HFF-Myc (cell line): ENCODE data around the gene LNX1.
A peak's percentile ranks its signal among the peaks of the same experiment; 100 is the strongest.

Experiments used
- DNase-seq: peaks from one replicate; pipeline ENCODE4 v3.0.0-alpha.2; 2011; ENCODE audit warnings: low read depth; ENCODE audit errors: extremely low read depth
- H3K4me3 ChIP-seq: replicated peaks from 2 replicates; pipeline ENCODE4 v1.5.1; 2011; ENCODE audit warnings: low read depth, mild to moderate bottlenecking, control low read depth, low read length
- TF ChIP-seq, protein P1 (sequence below): IDR thresholded peaks from 2 replicates; pipeline ENCODE4 v1.5.1; 2012; ENCODE audit warnings: mild to moderate bottlenecking, low read depth, low read length, control low read depth; ENCODE audit errors: missing control alignments

LNX1 gene

DNA sequence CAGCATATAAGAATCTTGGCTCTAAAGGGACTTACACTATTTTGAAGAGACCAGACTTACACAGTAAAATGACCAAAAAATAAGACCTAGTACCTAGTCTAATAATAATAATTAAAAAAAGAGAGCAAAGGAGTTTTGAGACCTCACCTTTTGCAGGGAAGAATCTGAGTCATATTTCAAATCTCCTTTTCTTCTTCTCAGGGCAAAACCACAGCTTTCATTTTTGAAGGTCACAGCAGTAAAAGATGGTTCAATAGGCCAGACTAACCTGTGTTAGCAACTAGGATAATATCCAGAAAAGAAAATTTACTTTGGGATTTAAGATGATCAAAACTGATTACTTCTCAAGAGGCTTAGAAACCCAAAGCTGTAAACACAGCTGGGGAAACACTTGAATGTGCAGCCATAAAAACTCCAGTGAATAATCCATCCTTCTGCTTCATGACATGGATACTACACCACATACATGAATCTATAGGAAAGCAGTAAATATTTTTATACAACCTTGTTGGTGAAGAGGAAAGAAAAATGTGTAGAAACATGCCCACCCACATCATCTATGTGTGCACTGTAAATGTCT, 25.9 kb upstream of the LNX1 start:
- no peak for DNase-seq

DNA sequence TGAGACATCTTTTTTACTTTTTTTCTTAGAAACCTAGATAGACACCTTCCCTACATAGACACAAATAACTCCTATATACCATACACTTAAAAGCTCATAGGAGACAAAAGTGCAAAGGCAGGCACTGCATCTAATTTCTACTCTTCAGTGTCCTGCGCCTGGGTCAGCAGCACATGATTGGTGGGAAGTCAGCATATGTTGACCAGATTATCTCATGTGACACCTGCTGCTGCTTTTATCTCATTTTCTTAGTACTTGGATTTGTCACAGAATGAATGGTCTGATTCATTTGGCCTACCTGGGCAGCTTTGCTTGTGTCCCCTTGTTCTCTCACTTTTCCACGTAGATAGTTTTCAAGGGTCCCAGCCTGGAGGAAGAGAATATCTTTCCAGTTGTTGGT, 24.9 kb upstream of the LNX1 start:
- no peak for DNase-seq
- H3K4me3 ChIP-seq = no peak overlapping the region
- TF ChIP-seq, protein P1, sequence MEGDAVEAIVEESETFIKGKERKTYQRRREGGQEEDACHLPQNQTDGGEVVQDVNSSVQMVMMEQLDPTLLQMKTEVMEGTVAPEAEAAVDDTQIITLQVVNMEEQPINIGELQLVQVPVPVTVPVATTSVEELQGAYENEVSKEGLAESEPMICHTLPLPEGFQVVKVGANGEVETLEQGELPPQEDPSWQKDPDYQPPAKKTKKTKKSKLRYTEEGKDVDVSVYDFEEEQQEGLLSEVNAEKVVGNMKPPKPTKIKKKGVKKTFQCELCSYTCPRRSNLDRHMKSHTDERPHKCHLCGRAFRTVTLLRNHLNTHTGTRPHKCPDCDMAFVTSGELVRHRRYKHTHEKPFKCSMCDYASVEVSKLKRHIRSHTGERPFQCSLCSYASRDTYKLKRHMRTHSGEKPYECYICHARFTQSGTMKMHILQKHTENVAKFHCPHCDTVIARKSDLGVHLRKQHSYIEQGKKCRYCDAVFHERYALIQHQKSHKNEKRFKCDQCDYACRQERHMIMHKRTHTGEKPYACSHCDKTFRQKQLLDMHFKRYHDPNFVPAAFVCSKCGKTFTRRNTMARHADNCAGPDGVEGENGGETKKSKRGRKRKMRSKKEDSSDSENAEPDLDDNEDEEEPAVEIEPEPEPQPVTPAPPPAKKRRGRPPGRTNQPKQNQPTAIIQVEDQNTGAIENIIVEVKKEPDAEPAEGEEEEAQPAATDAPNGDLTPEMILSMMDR = no peak

More for the DNA sequence above, 25.9 kb upstream of the LNX1 start:
- TF ChIP-seq, protein P1 = no peak
- H3K4me3 ChIP-seq = no peak overlapping the region

DNA sequence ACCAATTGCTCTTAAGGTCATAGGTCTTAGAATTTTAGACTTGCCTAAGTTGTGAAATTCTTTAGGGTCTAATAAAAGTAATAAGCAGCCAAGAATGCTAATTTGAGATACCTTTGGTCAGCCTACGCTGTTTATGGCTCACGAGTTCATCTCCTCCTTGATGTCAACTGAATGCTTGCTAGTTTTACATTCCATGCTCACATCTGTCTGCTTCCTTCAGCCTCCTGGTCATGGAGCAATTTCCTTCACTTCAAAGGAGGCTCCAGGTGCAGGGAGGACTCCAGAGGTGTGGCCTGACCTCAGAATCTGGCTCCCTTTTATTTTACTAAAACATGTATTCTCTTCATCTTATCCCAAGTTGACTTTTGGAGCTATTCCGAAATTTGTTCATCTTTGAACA, 23.3 kb upstream of the LNX1 start:
- no peak for DNase-seq
- no peak overlapping the region for H3K4me3 ChIP-seq
- TF ChIP-seq, protein P1 = peak; percentile 26

DNA sequence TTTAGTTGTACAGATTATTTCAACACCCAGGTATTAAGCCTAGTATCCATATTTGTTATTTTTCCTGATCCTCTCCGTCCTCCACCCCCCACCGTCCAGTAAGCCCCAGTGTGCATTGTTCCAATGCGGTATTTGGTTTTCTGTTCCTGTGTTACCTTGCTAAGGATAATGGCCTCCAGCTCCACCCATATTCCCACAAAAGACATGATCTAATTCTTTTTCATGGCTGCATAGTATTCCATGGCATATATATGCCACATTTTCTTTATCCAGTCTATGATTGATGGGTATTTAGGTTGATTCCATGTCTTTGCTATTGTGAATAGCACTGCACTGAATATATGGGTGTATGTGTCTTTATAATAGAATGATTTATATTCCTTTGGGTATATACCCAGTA, 22.1 kb upstream of the LNX1 start:
- no peak for DNase-seq
- no peak overlapping the region for H3K4me3 ChIP-seq
- TF ChIP-seq, protein P1 = no peak

DNA sequence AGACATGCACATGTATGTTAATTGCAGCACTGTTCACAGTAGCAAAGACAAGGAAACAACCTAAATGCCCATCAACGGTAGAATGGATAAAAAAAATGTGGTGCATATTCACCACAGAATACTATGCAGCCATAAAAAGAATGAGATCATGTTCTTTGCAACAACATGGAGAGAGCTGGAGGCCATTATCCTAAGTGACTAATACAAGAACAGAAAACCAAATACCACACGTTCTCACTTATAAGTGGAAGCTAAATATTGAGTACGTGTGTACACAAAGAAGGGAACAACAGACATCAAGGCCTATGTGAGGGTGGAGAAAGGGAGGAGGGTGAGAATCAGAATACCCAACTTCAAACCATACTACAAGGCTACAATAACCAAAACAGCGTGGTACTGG, 17.4 kb upstream of the LNX1 start:
- DNase-seq = no peak
- no peak overlapping the region for H3K4me3 ChIP-seq

DNA sequence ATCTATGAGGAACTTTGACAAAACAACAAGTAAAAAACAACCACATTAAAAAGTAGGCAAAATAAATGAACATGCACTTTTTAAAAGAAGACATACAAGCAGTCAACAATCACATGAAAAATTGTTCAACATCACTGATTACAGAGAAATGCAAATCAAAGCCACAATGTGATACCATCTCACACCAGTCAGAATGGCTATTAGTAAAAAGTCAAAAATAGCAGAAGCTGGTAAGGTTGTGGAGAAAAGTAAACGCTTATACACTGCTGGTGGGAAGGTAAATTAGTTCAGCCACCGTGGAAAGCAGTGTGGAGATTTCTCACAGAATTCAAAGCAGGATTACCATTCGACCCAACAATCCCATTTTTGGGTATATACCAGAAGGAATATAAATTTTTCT, 17.0 kb upstream of the LNX1 start:
- TF ChIP-seq, protein P1 = no peak
- DNase-seq = no peak

More for the DNA sequence above, 17.4 kb upstream of the LNX1 start:
- TF ChIP-seq, protein P1 = no peak

DNA sequence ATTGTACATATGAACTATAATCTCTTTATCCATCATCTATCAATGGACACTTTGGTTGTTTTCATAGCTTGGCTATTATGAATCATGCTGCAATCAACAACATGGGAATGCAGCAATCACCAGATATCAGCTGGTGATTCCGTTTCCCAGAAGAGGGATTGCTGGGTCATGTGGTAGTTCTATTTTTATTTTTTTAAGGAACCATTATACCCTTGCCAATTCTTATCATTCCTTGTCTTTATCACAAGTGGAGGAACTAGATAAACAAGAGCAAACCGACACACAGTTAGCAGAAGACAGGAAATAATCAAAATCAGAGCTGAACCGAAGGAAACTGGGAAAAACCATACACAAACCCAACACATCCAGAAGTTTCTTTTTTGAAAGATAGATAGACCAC, 14.5 kb upstream of the LNX1 start:
- DNase-seq = no peak
- TF ChIP-seq, protein P1 = no peak
- no peak overlapping the region for H3K4me3 ChIP-seq

More for the DNA sequence above, 17.0 kb upstream of the LNX1 start:
- no peak overlapping the region for H3K4me3 ChIP-seq
